HG02885 (cell line): Measurements from ENCODE around the gene CD58.

Source experiments
- ATAC-seq: cut with Tn5 transposase; IDR thresholded peaks from one replicate; pipeline ENCODE4 v1.9.1; 2021; ENCODE audit warnings: mild to moderate bottlenecking; ENCODE audit not compliant: unreplicated experiment, poor library complexity

CD58 gene

DNA sequence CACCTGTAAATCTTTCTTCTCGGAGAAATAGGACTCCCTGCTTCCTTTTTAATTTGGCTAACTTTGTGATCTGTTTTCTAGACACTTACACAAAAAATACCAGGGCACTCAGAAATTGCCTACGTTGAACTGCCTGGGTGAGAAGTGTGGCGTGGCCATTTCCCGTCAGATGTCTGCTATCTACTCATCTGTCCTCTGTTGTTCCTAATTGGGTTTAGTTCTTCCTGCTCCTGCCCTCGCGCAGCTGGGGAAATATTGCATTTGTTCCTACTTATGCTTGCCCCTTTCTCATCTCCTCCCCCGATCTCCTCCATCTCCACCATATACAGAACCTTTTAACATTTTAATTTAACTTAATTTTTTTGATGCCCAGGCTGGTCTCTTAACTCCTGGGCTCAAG, 55.1 kb downstream of the CD58 start:
- ATAC-seq, result no peak

DNA sequence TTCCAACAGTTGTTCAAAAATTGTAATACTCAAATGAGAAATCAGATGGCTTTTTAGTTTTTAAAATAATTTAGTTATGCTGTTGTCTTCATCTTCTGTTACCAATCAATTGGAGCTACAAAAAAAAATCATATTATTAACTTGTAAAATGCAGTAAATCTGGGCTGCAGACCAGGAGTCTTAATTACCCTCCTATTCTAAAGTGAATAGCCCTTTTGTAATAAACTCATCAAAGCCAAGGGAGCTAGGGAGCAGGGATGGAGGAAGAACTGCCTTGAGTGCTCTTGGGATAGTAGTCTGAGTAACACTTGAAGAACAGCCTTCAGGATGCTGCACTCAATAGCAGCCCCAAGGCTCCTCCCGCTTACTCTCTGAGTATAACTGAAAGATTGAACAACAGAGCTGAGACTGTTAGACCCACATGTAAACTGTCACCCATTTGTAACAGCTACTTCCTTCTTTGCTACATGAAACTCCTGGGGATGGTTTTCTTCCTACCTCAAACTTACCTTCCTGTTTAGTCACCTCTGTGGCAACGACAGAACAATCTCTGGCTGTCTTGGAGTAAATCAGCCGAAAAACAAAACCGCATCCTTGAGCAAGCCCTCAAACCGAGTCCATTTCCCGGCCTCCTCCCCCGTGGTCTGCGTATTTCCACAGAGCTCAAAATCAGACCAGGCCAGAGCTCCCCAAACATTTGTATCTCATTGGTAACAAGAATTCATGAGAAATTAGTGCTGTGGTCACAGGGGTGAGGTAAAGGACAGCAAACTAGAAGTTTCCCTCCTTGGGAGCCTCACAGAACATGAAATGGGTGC, 55.9 kb downstream of the CD58 start:
- peak; percentile 78 for ATAC-seq

- ATAC-seq, result no peak
Measured at GRCh38 chr1:116513956-116514355, 56.9 kb downstream of the CD58 start.

- no peak for ATAC-seq
Measured at GRCh38 chr1:116511459-116512019, 59.3 kb downstream of the CD58 start.

GRCh38 chr1:116510361-116510760, 60.5 kb downstream of the CD58 start:
- no peak for ATAC-seq

DNA sequence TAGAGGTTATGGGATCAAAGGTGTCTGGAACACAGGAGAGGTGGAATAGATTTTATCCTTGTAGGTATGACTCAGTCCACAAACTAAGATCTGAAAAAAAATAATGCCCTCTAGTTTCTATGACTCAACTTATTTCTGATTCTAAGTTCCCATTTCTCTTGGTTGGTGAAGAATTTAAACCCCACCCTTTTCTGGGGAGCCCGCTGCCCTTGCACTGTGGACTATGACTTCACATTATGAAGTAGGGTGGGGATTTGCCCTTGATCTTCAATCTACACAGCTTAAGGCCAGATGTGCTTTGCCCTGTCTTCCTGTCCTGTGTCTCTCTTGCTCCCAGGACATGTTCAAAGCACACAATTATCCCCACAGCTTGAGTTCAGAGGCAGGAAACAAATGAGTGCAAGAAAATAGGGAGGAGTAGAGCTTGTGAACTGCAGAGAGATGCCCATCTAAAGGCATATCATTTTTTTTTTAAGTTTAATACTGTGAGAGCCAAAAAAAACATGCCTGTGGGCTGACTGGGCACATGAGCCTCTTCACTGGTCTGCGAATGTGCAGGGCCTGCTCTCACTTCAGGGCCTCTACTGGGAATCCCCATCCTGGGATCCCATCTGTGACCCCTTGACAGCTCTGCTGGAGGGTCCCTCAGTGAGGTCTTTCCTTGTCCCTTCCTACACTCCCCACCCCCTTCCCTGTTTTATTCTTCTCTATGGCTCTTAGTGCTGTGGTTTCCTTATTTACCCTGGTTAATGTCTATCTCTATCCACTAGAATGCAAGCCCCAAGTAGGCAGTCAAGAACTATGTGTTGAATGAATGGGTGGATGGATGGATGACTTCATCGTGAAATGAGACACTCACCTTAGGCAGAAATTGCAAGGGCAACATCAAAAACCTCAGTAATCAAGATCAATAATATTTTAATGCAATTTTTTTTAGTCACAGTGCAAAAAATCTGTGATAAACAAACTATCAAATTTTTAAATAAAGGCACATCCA, 61.5 kb downstream of the CD58 start:
- ATAC-seq, result peak; percentile 22

- no peak for ATAC-seq
Measured at GRCh38 chr1:116508085-116508983, 62.5 kb downstream of the CD58 start.

DNA sequence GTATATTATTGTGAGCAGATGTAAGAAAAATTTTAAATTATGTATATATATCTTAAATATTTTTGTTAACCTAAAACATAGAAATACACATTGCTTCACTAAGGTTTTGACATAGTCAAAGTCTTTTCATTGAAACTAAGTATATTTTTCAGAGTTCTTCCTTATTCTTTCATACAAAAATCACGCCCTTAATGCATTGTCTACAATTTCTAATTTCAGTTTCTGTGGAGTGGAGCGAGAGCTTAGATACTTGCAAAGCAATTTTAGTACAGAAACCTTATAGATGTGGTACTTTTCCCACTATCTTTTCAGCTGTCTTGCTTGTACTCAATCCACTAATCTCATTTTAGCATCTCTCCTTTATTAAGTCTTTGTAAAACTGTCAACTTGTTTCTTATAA, 63.2 kb downstream of the CD58 start:
- no peak for ATAC-seq

DNA sequence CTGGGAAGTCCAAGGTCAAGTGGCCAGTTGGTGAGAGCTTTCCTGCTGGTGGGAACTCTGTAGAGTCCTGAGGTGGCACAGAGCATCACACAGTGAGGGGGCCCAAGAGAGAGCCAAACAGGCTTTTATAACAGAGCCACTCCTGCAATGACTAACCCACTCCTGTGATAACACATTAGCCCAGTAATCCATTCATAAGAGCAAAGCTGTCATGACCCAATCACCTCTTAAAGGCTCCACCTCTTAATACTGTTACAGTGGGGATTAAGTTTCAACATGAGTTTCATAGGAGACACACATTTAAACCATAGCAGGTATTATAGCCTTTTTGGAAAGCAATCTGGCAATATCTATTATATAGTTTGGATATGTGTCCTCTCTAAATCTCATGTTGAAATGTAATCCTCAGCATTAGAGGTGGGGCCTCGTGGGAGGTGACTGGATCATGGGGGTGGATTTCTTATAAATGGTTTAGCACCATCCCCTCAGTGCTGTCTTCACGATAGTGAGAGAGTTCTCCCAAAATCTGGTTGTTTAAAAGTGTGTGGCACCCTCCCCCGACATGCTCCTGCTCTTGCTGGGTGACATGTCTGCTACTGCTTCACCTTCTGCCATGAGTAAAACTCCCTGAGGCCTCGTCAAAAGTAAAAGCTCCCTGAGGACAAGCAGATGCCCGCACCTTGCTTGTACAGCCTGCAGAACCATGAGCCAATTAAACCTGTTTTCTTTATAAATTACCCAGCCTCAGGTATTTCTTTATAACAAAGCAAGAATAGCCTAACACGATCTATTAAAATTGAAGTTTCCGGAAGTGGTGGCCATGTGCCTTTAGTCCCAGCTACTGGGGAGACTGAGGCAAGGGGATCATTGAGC, 64.5 kb downstream of the CD58 start:
- no peak for ATAC-seq

- peak; percentile 94 for ATAC-seq
Measured at GRCh38 chr1:116504308-116505156, 66.3 kb downstream of the CD58 start.

DNA sequence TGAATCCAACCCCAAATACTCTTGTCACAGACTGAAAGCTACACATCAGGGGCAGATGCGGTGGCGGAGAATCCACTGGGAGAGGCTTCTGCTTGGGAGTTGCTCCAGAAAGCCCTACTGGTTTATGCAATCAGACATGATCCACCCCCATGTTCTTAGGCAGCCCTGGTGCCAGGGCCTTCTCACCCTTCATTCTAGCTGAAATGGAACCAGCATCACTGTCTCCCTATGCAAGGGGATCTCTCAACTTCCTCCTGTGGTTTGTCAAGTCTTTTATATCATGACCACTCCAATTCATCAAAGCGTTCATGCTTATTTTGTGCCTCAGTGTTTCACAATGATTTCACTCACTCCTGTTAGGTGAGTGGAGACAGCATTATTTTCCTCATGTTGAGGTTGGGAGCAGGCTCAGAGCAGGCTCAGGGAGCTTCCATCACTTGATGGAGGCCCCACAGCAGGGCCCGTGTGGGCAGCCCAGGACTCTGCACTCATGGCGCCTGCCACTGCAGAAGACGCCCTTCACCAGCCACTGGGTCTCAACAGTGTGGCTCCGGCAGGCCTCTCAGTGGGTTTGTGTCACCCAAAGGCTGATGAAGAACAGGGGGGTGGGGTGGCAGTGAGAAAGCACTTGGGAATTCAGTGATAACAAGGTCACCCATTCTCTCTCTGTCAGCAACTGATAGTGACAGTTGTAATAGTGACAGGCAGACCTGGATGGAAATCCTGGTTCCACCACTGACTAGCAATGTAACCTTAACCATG, 67.1 kb downstream of the CD58 start:
- ATAC-seq, result no peak

DNA sequence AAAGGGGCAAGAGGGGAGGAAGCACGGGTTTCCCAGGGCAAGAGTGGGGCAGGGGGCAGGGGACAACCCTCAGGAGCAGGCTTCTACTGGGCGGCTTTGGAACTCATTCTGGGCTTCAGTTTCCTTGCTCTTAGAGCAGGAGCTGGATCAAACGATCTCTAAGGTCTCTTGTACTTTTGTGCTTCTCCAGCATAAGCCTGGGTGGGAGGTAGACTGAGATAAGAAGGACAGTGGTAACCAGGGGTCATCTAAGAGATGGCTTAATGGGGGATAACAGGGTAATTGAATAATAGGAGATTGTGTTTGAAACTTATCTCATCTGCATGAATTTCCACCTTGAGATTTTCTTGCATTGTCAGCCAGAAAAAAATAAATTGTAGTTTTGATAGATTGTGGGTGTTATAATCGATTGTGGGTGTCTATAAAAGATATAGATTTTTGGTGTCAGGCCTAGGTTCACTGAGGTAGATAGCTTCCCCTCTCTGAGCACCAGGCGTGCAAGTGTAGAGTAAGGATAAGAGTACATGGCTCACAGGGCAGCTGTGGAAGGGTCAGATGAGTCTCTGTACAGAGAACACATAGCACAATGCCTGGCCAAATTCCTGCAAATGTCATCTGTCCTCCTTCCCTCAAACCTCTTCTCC, 68.0 kb downstream of the CD58 start:
- no peak for ATAC-seq

- no peak for ATAC-seq
Measured at GRCh38 chr1:116501870-116502244, 69.0 kb downstream of the CD58 start.

DNA sequence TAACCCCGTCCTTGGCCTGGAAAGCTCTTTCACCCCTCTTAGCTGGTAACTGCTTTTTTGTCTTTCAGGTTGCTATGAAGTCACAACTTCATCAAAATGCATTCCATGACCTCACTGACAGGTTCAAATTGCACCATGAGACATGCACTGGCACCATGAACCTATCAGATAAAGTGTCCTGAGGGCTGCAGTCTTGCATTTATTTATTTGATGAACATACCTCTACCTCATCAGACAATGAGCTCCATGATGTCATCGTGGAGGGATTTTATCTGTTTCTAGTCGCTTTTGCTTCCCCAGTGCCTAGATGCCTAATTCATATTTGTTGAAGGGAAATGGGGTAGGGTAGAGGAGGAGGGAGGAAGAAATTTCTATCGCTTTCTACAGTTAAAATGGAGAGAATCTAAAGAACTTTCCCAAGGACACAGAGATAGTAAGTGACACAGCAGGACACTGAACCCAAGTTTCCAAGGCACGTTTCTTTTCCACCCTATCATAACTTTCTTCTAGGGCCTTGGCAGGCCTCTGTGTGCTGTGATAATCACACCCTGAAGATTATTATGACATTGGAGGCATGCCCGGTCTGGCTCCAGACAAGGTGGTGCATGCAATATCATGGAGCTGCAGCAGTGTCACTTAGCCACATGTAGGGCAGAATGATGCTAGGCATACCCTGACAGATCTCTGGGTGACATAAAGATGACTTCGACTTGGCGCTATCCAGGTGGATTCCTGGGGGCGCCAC, 69.5 kb downstream of the CD58 start:
- no peak for ATAC-seq

GRCh38 chr1:116498789-116499628, 71.8 kb downstream of the CD58 start:
- peak; percentile 76 for ATAC-seq
